HG03442 (cell line): ENCODE measurements around the gene TUBGCP2.

Source experiments
- ATAC-seq: cut with Tn5 transposase; IDR thresholded peaks from one replicate; pipeline ENCODE4 v1.9.1; 2021; ENCODE audit warnings: mild to moderate bottlenecking, moderate library complexity; ENCODE audit not compliant: unreplicated experiment

TUBGCP2 gene

GRCh38 chr10:133308421-133309099 is at the start of gene TUBGCP2, which contains the start of gene ZNF511:
TSS of gene TUBGCP2 (minus strand) at chr10:133308872. CDS start at chr10:133302941, 5,931 bp downstream.
TSS of gene ZNF511 (plus strand) at chr10:133308914. CDS start at chr10:133308944, 30 bp downstream.
- ATAC-seq: peak; percentile 68

GRCh38 chr10:133357285-133358161 is 48.9 kb upstream of the TUBGCP2 start, which contains the start of gene FUOM:
TSS of gene FUOM (minus strand) at chr10:133358019. CDS start at chr10:133358007, 12 bp downstream.
- ATAC-seq: peak; percentile 64

GRCh38 chr10:133356549-133357284 is 48.0 kb upstream of the TUBGCP2 start:
- ATAC-seq: no peak

GRCh38 chr10:133355991-133356390 is 47.3 kb upstream of the TUBGCP2 start:
- ATAC-seq: no peak

- ATAC-seq: no peak
Measured at GRCh38 chr10:133355266-133355665, 46.6 kb upstream of the TUBGCP2 start.

- no peak for ATAC-seq
Measured at GRCh38 chr10:133354672-133355240, 46.1 kb upstream of the TUBGCP2 start.

GRCh38 chr10:133353988-133354605 is 45.4 kb upstream of the TUBGCP2 start:
- ATAC-seq: no peak

- no peak for ATAC-seq
Measured at GRCh38 chr10:133353202-133353959, 44.7 kb upstream of the TUBGCP2 start.

GRCh38 chr10:133351408-133352318 is 43.0 kb upstream of the TUBGCP2 start:
- no peak for ATAC-seq

GRCh38 chr10:133350950-133351329 is 42.3 kb upstream of the TUBGCP2 start:
- ATAC-seq: no peak

GRCh38 chr10:133350283-133350949 is 41.7 kb upstream of the TUBGCP2 start:
- ATAC-seq: no peak

- ATAC-seq: no peak
Measured at GRCh38 chr10:133349577-133350011, 40.9 kb upstream of the TUBGCP2 start.

- ATAC-seq: no peak
Measured at GRCh38 chr10:133349160-133349568, 40.5 kb upstream of the TUBGCP2 start.

GRCh38 chr10:133347710-133348517 is 39.2 kb upstream of the TUBGCP2 start:
- ATAC-seq: no peak

GRCh38 chr10:133346413-133346812 is 37.7 kb upstream of the TUBGCP2 start:
- no peak for ATAC-seq

- no peak for ATAC-seq
Measured at GRCh38 chr10:133344236-133344635, 35.6 kb upstream of the TUBGCP2 start.

GRCh38 chr10:133343558-133343957 is 34.9 kb upstream of the TUBGCP2 start:
- ATAC-seq: no peak
